Measurements from ENCODE around the gene RUFY3. TPM values are rescaled to one million over a fixed set of nuclear protein-coding genes. Genes with fewer than 3 reads are reported as not detected.
"Not testable (repeated sequence)": the region's sequence is repeated elsewhere in the genome, so short reads cannot be mapped to it uniquely, and the experiment has no call there.

RUFY3 gene
- total RNA-seq, 1 experiment from 2014 or later: 25.1 TPM

DNA sequence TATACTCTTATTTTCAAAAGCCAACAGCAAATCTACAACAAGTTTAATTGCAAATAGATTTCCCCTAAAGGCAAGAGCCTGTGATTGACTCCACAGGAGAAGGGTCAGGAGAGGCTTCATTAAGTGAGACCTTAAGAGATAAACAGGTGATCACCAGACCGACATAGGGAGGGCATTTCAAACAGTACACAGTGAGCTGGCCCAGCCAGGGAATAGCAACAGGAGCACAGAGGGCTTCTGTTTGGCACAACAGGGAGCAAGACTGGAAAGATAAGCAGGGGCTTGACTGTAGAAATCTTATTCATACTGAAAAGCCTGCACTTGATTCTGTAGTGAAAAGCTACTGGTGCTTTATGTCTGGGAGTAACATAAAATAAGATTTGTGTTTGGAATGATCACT, 3.9 kb downstream of the RUFY3 start:
- no peak for DNase-seq (ENCODE audit: low spot score)
- Histone ChIP-seq H3K27ac (ENCODE audit: low read depth, low read length, poor library complexity, severe bottlenecking) (no peak overlapping the region), H3K9me3 (ENCODE audit: low read depth, low read length, poor library complexity, severe bottlenecking) (no peaks in the 10 kb centered on the region), H3K4me3 (ENCODE audit: low read depth, low read length, poor library complexity, severe bottlenecking) (no peak overlapping the region), H3K36me3 (ENCODE audit: insufficient read depth, low read length, poor library complexity, severe bottlenecking) (no peaks in the 10 kb centered on the region), H3K27me3 (replicated peaks; ENCODE audit: insufficient read depth, low read depth, low read length, poor library complexity) (no peaks in the 10 kb centered on the region), H3K4me1 (ENCODE audit: insufficient read depth, low read length, poor library complexity, severe bottlenecking) (no peaks in the 10 kb centered on the region)
- TF ChIP-seq, protein P1, sequence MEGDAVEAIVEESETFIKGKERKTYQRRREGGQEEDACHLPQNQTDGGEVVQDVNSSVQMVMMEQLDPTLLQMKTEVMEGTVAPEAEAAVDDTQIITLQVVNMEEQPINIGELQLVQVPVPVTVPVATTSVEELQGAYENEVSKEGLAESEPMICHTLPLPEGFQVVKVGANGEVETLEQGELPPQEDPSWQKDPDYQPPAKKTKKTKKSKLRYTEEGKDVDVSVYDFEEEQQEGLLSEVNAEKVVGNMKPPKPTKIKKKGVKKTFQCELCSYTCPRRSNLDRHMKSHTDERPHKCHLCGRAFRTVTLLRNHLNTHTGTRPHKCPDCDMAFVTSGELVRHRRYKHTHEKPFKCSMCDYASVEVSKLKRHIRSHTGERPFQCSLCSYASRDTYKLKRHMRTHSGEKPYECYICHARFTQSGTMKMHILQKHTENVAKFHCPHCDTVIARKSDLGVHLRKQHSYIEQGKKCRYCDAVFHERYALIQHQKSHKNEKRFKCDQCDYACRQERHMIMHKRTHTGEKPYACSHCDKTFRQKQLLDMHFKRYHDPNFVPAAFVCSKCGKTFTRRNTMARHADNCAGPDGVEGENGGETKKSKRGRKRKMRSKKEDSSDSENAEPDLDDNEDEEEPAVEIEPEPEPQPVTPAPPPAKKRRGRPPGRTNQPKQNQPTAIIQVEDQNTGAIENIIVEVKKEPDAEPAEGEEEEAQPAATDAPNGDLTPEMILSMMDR (conservative IDR thresholded peaks at IDR 0.05; ENCODE audit: low read depth, low read length): no peak
- no peak for TF ChIP-seq EZH2 (IDR thresholded peaks at IDR 0.05; ENCODE audit: borderline replicate concordance, low read depth, low read length, poor library complexity, severe bottlenecking)
- ChIA-PET CTCF (no interaction called here), POLR2A (ENCODE audit: low non-redundant PET) (no interaction called here)
- BruUV-seq (replicated peaks): no TSS peak
- intact Hi-C loops (cut with micrococcal nuclease; ENCODE audit: unreplicated experiment): no loop called here

DNA sequence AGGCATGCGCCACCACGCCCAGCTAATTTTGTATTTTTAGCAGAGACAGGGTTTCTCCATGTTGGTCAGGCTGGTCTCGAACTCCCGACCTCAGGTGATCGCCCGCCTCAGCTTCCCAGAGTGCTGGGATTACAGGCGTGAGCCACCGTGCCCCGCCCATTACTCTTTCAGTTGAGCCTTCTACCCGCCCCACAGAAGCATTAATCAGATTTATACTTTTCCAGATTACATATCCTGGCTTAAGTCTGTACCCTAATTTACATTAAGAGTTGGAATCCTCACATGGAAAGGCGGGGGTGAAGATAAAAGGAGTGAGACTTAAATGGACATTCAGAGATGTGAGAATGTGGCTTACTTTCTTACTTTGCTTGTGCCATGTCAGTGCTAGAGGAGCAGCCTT, 4.8 kb downstream of the RUFY3 start:
- POLR2A ChIA-PET (ENCODE audit: low non-redundant PET); H3K4me1 ChIP-seq (ENCODE audit: insufficient read depth, low read length, poor library complexity, severe bottlenecking); BruUV-seq (replicated peaks); H3K36me3 ChIP-seq (ENCODE audit: insufficient read depth, low read length, poor library complexity, severe bottlenecking); H3K4me3 ChIP-seq (ENCODE audit: low read depth, low read length, poor library complexity, severe bottlenecking); DNase-seq (ENCODE audit: low spot score); H3K27ac ChIP-seq (ENCODE audit: low read depth, low read length, poor library complexity, severe bottlenecking); CTCF ChIA-PET; H3K27me3 ChIP-seq (replicated peaks; ENCODE audit: insufficient read depth, low read depth, low read length, poor library complexity); intact Hi-C loops (cut with micrococcal nuclease; ENCODE audit: unreplicated experiment); H3K9me3 ChIP-seq (ENCODE audit: low read depth, low read length, poor library complexity, severe bottlenecking): not testable (repeated sequence)

DNA sequence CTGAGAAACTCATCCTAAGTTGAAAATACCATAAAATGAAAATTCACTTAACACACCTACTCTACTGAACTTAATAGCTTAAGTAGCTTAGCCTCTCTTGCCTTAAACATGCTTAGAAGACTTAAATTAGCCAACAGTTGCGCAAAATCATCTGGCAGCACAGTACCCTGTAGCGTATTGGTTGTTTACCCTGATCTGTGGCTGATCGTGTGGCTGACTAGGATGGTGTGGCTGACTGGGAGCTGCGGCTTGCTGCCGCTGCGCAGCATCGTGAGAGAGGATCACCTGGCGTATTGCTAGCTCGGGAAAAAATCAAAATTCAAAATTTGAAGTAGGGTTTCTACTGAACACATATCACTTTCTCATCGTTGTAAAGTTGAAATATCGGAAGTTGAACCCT, 6.3 kb downstream of the RUFY3 start:
- H3K4me3 ChIP-seq (ENCODE audit: low read depth, low read length, poor library complexity, severe bottlenecking): peak overlapping the region; percentile 38
- peak; percentile 51 for DNase-seq (ENCODE audit: low spot score)
- no peak overlapping the region for H3K27ac ChIP-seq (ENCODE audit: low read depth, low read length, poor library complexity, severe bottlenecking)
- no peaks in the 10 kb centered on the region for H3K27me3 ChIP-seq (replicated peaks; ENCODE audit: insufficient read depth, low read depth, low read length, poor library complexity)
- intact Hi-C loops (cut with micrococcal nuclease; ENCODE audit: unreplicated experiment): no loop called here
- no peaks in the 10 kb centered on the region for H3K36me3 ChIP-seq (ENCODE audit: insufficient read depth, low read length, poor library complexity, severe bottlenecking)
- CTCF ChIA-PET: no interaction called here
- no TSS peak for BruUV-seq (replicated peaks)
- no peak for TF ChIP-seq EZH2 (IDR thresholded peaks at IDR 0.05; ENCODE audit: borderline replicate concordance, low read depth, low read length, poor library complexity, severe bottlenecking)
- TF ChIP-seq, protein P1 (conservative IDR thresholded peaks at IDR 0.05; ENCODE audit: low read depth, low read length): no peak
- POLR2A ChIA-PET (ENCODE audit: low non-redundant PET): no interaction called here
- H3K9me3 ChIP-seq (ENCODE audit: low read depth, low read length, poor library complexity, severe bottlenecking): no peaks in the 10 kb centered on the region
- no peaks in the 10 kb centered on the region for H3K4me1 ChIP-seq (ENCODE audit: insufficient read depth, low read length, poor library complexity, severe bottlenecking)

DNA sequence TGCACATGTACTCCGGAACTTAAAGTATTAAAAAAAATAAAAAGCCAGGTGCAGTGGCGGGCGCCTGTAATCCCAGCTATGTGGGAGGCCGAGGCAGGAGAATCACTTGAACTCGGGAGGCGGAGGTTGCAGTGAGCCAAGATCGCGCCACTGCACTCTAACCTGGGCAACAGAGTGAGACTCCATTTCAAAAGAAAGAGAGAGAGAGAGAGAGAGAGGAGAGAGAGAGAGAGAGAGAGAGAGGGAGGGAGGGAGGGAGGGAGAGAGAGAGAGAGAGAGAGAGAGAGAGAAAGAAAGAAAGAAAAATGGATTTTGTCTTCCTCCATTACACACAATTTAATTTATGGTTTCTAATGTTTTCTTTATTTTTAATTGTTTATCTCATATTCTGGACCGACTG, 11.1 kb downstream of the RUFY3 start:
- H3K27ac ChIP-seq (ENCODE audit: low read depth, low read length, poor library complexity, severe bottlenecking); CTCF ChIA-PET; H3K9me3 ChIP-seq (ENCODE audit: low read depth, low read length, poor library complexity, severe bottlenecking); DNase-seq (ENCODE audit: low spot score); H3K36me3 ChIP-seq (ENCODE audit: insufficient read depth, low read length, poor library complexity, severe bottlenecking); H3K27me3 ChIP-seq (replicated peaks; ENCODE audit: insufficient read depth, low read depth, low read length, poor library complexity); intact Hi-C loops (cut with micrococcal nuclease; ENCODE audit: unreplicated experiment); H3K4me3 ChIP-seq (ENCODE audit: low read depth, low read length, poor library complexity, severe bottlenecking); BruUV-seq (replicated peaks); H3K4me1 ChIP-seq (ENCODE audit: insufficient read depth, low read length, poor library complexity, severe bottlenecking); POLR2A ChIA-PET (ENCODE audit: low non-redundant PET): not testable (repeated sequence)

All from A673 (cell line).